Sigmoid colon (tissue), 7 donors: Measurements from ENCODE around the gene ADSL. TPM values are rescaled to one million over a fixed set of nuclear protein-coding genes. Genes with fewer than 3 reads are reported as not detected.

Experiments used
- DNase-seq: peaks from one replicate; pipeline ENCODE4 v3.0.0-alpha.2; 2019
- H3K27ac ChIP-seq, 4 donors: fragments of 200-600 bp; sonication (generic); one replicate each; pipeline ENCODE4 v1.5.1; 2016 to 2019; ENCODE audit warnings: mild to moderate bottlenecking in 1 of 4
- H3K27me3 ChIP-seq, 3 donors: fragments of 200-600 bp; sonication (generic); one replicate each; pipeline ENCODE4 v1.5.1; 2019; ENCODE audit warnings: mild to moderate bottlenecking in 1 of 3
- H3K36me3 ChIP-seq, 4 donors: fragments of 200-600 bp; sonication (generic); one replicate each; pipeline ENCODE4 v1.5.1; 2016 to 2019
- H3K4me1 ChIP-seq, 4 donors: fragments of 200-600 bp; sonication (generic); one replicate each; pipeline ENCODE4 v1.5.1; 2017 to 2019
- H3K4me3 ChIP-seq, 4 donors: fragments of 200-600 bp; sonication (generic); one replicate each; pipeline ENCODE4 v1.5.1; 2017 to 2019; ENCODE audit warnings: mild to moderate bottlenecking in 2 of 4, moderate library complexity in 1 of 4
- H3K9me3 ChIP-seq, 4 donors: fragments of 200-600 bp in 3 of 4; sonication (generic) in 3 of 4; one replicate each; pipeline versions ENCODE4 v1.5.1 to v1.6.1; 2013 to 2019
- EP300 ChIP-seq, 4 donors: sonication (generic); formaldehyde crosslinking; IDR thresholded peaks; one replicate each; pipeline ENCODE4 v1.6.1; 2017; ENCODE audit warnings: antibody characterized with exemption in 4 of 4
- POLR2A ChIP-seq, 2 donors: fragments of 450-650 bp; IDR thresholded peaks; one replicate each; pipeline ENCODE4 v1.6.1; 2016; ENCODE audit warnings: antibody characterized with exemption in 2 of 2, mild to moderate bottlenecking in 2 of 2, moderate library complexity in 2 of 2
- POLR2AphosphoS5 ChIP-seq, 4 donors: sonication (generic); formaldehyde crosslinking; IDR thresholded peaks; one replicate each; pipeline ENCODE4 v1.6.1; 2017; ENCODE audit warnings: antibody characterized with exemption in 4 of 4
- WGBS, 2 donors: extraction: QIAGEN DNeasy Blood & Tissue Kit; methylation state at CpG; one replicate each; pipeline ENCODE4 v1.1.7; 2013; 5-methylcytosine and 5-hydroxymethylcytosine counted together
- intact Hi-C: fragments of 100-400 bp; cut with DNase I; formaldehyde crosslinking; loops from one replicate; pipeline ENCODE4 v1.15.1; 2023
- polyA plus RNA-seq, 3 donors: library from polyadenylated mRNA; stranded (reverse); fragments of 200-250 nt; gene quantifications; one replicate each; pipeline ENCODE4 v1.2.3, GENCODE V29; 2013
- total RNA-seq, 4 donors: library from RNA; depleted of rRNA; stranded (reverse); fragments of >200 nt; gene quantifications; one replicate each; pipeline ENCODE4 v1.1.0, GENCODE V29; 2016
- TF ChIP-seq, protein P1 (sequence below), 4 experiments: fragments of 450-650 bp in 3 of 4; fragments of 200-600 bp in 1 of 4; IDR thresholded peaks; one replicate each; pipeline ENCODE4 v1.5.1; 2016 to 2019; ENCODE audit warnings: antibody characterized with exemption in 4 of 4, mild to moderate bottlenecking in 3 of 4, moderate library complexity in 2 of 4
- donor health status: healthy with polysubstance abuse.
- donor health status: Bipolar disorder and iron deficiency.
- donor health status: healthy.

ADSL gene
- total and polyA plus RNA-seq, 7 donors: 34.0 to 469 (median 86.7) TPM

DNA sequence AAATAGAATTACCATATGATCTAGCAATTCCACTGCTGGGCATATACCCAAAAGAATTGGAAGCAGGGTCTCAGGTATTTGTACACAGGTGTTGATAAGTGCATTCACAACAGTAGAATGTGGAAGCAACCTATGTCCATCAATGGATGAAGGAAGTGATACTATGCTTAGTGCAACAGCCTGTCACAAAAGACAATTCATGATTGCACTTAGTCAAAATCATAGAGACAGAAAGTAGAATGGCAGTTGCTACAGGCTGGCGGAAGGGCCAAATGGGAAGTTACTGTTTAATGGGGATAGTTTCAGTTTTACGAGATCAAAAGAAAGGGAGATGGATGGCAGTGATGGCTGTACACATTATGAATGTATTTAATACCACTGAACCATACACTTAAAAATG, 66.1 kb downstream of the ADSL start:
- no peak for TF ChIP-seq POLR2A (IDR thresholded peaks at IDR 0.05)
- TF ChIP-seq POLR2AphosphoS5 (IDR thresholded peaks at IDR 0.05): no peak
- TF ChIP-seq, protein P1, sequence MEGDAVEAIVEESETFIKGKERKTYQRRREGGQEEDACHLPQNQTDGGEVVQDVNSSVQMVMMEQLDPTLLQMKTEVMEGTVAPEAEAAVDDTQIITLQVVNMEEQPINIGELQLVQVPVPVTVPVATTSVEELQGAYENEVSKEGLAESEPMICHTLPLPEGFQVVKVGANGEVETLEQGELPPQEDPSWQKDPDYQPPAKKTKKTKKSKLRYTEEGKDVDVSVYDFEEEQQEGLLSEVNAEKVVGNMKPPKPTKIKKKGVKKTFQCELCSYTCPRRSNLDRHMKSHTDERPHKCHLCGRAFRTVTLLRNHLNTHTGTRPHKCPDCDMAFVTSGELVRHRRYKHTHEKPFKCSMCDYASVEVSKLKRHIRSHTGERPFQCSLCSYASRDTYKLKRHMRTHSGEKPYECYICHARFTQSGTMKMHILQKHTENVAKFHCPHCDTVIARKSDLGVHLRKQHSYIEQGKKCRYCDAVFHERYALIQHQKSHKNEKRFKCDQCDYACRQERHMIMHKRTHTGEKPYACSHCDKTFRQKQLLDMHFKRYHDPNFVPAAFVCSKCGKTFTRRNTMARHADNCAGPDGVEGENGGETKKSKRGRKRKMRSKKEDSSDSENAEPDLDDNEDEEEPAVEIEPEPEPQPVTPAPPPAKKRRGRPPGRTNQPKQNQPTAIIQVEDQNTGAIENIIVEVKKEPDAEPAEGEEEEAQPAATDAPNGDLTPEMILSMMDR (IDR thresholded peaks at IDR 0.05): no peak
- TF ChIP-seq EP300 (IDR thresholded peaks at IDR 0.05): no peak
- Histone ChIP-seq H3K27me3 (no peaks in the 10 kb centered on the region), H3K36me3 (peaks cover 15 to 65% (median 41%) of the 10 kb centered on the region in 4 donors), H3K9me3 (no peaks in the 10 kb centered on the region), H3K4me1 (peaks cover 0 to 16% (median 7%) of the 10 kb centered on the region in 4 donors), H3K4me3 (no peak overlapping the region), H3K27ac (no peak overlapping the region)
- WGBS, 2 donors: 63 to 82% methylated on average over 2 of the region's 2 CpGs
- intact Hi-C loops: no loop called here
- DNase-seq: no peak

DNA sequence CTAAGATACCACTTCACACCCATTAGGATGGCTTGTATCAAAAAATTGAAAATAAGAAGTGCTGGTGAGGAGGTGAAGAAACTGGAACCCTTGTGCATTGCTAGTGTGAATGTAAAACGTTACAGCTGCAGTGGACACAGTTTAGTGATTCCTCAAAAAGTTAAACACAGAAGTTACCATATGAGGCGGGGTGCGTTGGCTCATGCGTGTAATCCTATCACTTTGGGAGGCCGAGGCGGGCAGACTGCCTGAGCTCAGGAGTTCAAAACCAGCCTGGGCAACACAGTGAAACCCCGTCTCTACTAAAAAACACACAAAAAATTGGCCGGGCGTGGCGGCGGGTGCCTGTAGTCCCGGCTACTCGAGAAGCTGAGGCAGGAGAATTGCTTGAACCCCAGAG, 67.6 kb downstream of the ADSL start:
- no peaks in the 10 kb centered on the region for H3K27me3 ChIP-seq
- no peak for TF ChIP-seq POLR2A (IDR thresholded peaks at IDR 0.05)
- TF ChIP-seq, protein P1 (IDR thresholded peaks at IDR 0.05): no peak
- TF ChIP-seq POLR2AphosphoS5 (IDR thresholded peaks at IDR 0.05): no peak
- no peak for TF ChIP-seq EP300 (IDR thresholded peaks at IDR 0.05)
- H3K4me3 ChIP-seq: no peak overlapping the region
- no peaks in the 10 kb centered on the region for H3K9me3 ChIP-seq
- DNase-seq: peak; percentile 46
- H3K27ac ChIP-seq: peak overlapping the region in 2 of 4 donors; percentile 29 to 40
- intact Hi-C loops: no loop called here
- peaks cover 0 to 16% (median 7%) of the 10 kb centered on the region in 4 donors for H3K4me1 ChIP-seq
- WGBS, 2 donors: 73 to 85% methylated on average over 13 of the region's 13 CpGs
- peaks cover 14 to 65% (median 41%) of the 10 kb centered on the region in 4 donors for H3K36me3 ChIP-seq

DNA sequence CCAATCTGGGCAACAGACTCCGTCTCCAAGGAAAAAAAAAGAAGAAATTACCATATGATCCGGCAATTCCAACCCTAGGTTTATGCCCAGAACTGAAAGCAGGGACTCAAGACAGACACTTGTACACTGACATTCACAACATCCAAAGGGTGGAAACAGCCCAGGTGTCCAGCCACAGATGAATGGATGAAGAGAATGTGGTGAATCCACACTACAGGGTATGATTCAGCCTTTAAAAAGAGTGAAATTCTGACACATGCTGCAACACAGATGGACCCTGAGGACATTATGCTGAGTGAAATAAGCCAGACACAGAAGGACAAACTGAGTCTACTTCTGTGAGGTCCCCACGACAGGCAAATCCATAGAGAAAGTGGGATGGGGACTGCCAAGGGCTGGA, 68.0 kb downstream of the ADSL start:
- H3K4me3 ChIP-seq: no peak overlapping the region
- peaks cover 0 to 16% (median 7%) of the 10 kb centered on the region in 4 donors for H3K4me1 ChIP-seq
- no peak for DNase-seq
- intact Hi-C loops: no loop called here
- no peaks in the 10 kb centered on the region for H3K9me3 ChIP-seq
- H3K27me3 ChIP-seq: no peaks in the 10 kb centered on the region
- H3K27ac ChIP-seq: peak overlapping the region in 3 of 4 donors; percentile 16 to 40 (median 29)
- 72 to 79% methylated on average over 3 of the region's 3 CpGs for WGBS, 2 donors
- H3K36me3 ChIP-seq: peaks cover 13 to 65% (median 42%) of the 10 kb centered on the region in 4 donors
- no peak for TF ChIP-seq POLR2A (IDR thresholded peaks at IDR 0.05)
- no peak for TF ChIP-seq POLR2AphosphoS5 (IDR thresholded peaks at IDR 0.05)
- TF ChIP-seq, protein P1 (IDR thresholded peaks at IDR 0.05): no peak
- no peak for TF ChIP-seq EP300 (IDR thresholded peaks at IDR 0.05)

DNA sequence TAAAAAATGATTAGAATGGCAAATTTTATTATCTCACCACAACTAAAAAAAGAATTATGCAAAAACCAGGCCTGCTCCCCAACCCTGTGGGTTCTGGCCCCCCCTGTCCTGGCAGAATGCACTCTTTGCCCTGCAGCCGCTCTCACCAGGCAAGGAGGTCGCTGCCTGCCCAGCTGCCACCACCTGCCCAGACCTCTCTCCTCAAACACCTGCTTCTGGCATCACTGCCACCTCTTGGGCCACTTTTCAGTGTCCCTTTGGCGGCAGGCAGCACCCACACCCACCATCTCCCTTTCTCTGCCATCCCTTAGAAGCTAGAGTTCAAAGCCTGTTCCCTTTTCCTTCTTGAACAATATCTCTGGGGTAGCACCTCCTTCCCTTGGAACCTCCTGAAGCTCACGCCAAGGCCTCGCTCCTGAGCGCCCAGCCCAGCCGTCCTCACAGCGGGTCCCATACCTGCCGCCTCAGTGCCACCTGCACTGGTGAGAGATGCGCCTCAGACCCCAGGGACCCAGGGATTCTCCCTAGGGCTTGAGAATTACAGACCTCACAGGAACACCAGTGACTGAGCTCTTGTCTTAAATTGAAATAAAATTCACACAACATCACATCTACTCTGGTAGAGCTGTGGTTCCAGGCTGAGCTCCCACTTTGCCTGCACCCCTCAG, 68.7 kb downstream of the ADSL start:
- H3K36me3 ChIP-seq: peaks cover 11 to 65% (median 42%) of the 10 kb centered on the region in 4 donors
- no peaks in the 10 kb centered on the region for H3K9me3 ChIP-seq
- intact Hi-C loops: no loop called here
- peaks cover 0 to 16% (median 7%) of the 10 kb centered on the region in 4 donors for H3K4me1 ChIP-seq
- TF ChIP-seq, protein P1 (IDR thresholded peaks at IDR 0.05): no peak
- TF ChIP-seq POLR2A (IDR thresholded peaks at IDR 0.05) (no peak), POLR2AphosphoS5 (IDR thresholded peaks at IDR 0.05) (no peak), EP300 (IDR thresholded peaks at IDR 0.05) (no peak)
- no peak for DNase-seq
- no peaks in the 10 kb centered on the region for H3K27me3 ChIP-seq
- 77 to 85% methylated on average over 10 of the region's 10 CpGs for WGBS, 2 donors
- no peak overlapping the region for H3K4me3 ChIP-seq
- peak overlapping the region in 3 of 4 donors; percentile 16 to 40 (median 35) for H3K27ac ChIP-seq
